RWPE1 (cell line): ENCODE measurements around the gene TLR4.

Experiments
- CTCF ChIA-PET: fragments of 350-600 bp; sonication (Branson Sonifier 250); formaldehyde crosslinking; extraction: SDS; loops from one replicate; lab custom pipeline; 2021; lab: Yijun Ruan, JAX
- POLR2A ChIA-PET: fragments of 400-600 bp; formaldehyde crosslinking; extraction: SDS; loops from one replicate; lab custom pipeline; 2020; ENCODE audit warnings: antibody characterized with exemption; ENCODE audit not compliant: low non-redundant PET; lab: Yijun Ruan, JAX
- DNase-seq: peaks from one replicate; pipeline ENCODE4 v3.0.0; 2012; ENCODE audit warnings: low spot score
- H3K27ac ChIP-seq: fragments of 450-650 bp; 2 replicates; pipeline ENCODE4 v1.5.1; 2017
- CTCF ChIP-seq: fragments of 450-650 bp; conservative IDR thresholded peaks from 2 replicates; pipeline ENCODE4 v1.5.1; 2017; ENCODE audit warnings: low read depth, mild to moderate bottlenecking

Gene TLR4

GRCh38 chr9:117744856-117745389, 40.7 kb downstream of the TLR4 start:
- ChIA-PET CTCF (interaction anchor here (0.5 kb wide), 1 partner anchor 32 kb away, joined by 4 read pairs; no protein-coding TSS in a partner anchor), POLR2A (no interaction called here)
- H3K27ac ChIP-seq: no peak overlapping the region
- no peak for TF ChIP-seq CTCF
- peak; percentile 16 for DNase-seq

GRCh38 chr9:117745598-117745997, 41.4 kb downstream of the TLR4 start:
- DNase-seq: no peak
- TF ChIP-seq CTCF: no peak
- H3K27ac ChIP-seq: no peak overlapping the region
- ChIA-PET CTCF (interaction anchor here (0.5 kb wide), 1 partner anchor 32 kb away, joined by 4 read pairs; no protein-coding TSS in a partner anchor), POLR2A (no interaction called here)

GRCh38 chr9:117746263-117746662, 42.1 kb downstream of the TLR4 start:
- POLR2A ChIA-PET: no interaction called here
- no peak for DNase-seq
- CTCF ChIA-PET: no interaction called here
- H3K27ac ChIP-seq: no peak overlapping the region
- no peak for TF ChIP-seq CTCF

- ChIA-PET CTCF (no interaction called here), POLR2A (no interaction called here)
- no peak for TF ChIP-seq CTCF
- DNase-seq: no peak
- no peak overlapping the region for H3K27ac ChIP-seq
Measured at GRCh38 chr9:117747386-117747970, 43.3 kb downstream of the TLR4 start.

GRCh38 chr9:117750401-117750800, 46.2 kb downstream of the TLR4 start:
- no peak for TF ChIP-seq CTCF
- no peak overlapping the region for H3K27ac ChIP-seq
- DNase-seq: no peak
- POLR2A ChIA-PET: no interaction called here
- CTCF ChIA-PET: interaction anchor here (0.8 kb wide), 1 partner anchor 36 kb away, joined by 3 read pairs; no protein-coding TSS in a partner anchor

GRCh38 chr9:117752894-117753293, 48.7 kb downstream of the TLR4 start:
- POLR2A ChIA-PET: no interaction called here
- no peak for DNase-seq
- no peak for TF ChIP-seq CTCF
- H3K27ac ChIP-seq: no peak overlapping the region
- CTCF ChIA-PET: no interaction called here
